ENCODE measurements around the gene TEN1. TPM values are rescaled to one million over a fixed set of nuclear protein-coding genes. Genes with fewer than 3 reads are reported as not detected.

TEN1 gene
- total RNA-seq, 1 experiment from 2014 or later: 19.3 TPM

DNA sequence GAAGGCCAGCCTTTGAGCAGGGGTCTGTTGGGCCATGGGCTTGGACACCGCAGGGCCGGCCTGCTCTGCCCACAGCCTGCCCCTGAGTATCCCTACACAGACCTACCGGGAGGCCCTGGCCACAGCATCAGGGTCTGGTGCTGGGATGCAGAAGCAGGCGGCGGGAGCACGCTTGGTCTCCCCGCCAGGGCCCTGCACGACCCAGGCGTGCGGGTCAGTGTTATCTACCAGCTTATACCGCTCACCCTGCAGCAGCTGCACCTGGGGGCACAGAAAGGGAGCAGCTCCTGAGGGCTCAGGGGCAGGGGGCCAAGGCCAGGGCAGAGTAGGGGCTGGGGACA lies 39.3 kb downstream of the TEN1 start:
- Mint-ChIP-seq H3K4me1 (peaks cover 3 to 9% of the 10 kb centered on the region in 2 experiments), H3K36me3 (ENCODE audit: insufficient read depth in 1 of 3, low read depth in 3 of 3) (no peaks in the 10 kb centered on the region; a peak in 1 of 7 replicates), H3K9me3 (no peaks in the 10 kb centered on the region), H3K4me3 (no peak overlapping the region), H3K27ac (no peak overlapping the region), H3K27me3 (ENCODE audit: low read depth) (peaks cover 9% of the 10 kb centered on the region)
- Histone ChIP-seq H3K9me3 (ENCODE audit: control insufficient read depth, low read depth, low read length) (no peaks in the 10 kb centered on the region), H3K9ac (ENCODE audit: extremely low read depth, insufficient read length, low read length) (no peak overlapping the region), H3K79me2 (ENCODE audit: insufficient read depth, low read length) (no peaks in the 10 kb centered on the region), H3K14ac (ENCODE audit: insufficient read depth, low read length) (no peak overlapping the region), H3K27ac (ENCODE audit: insufficient read length, low read depth, low read length) (no peak overlapping the region), H2AFZ (ENCODE audit: low read length) (no peak overlapping the region), H3K79me1 (ENCODE audit: insufficient read depth, low read depth, low read length, poor library complexity, severe bottlenecking) (no peaks in the 10 kb centered on the region), H4K5ac (ENCODE audit: insufficient read length, low read depth, low read length) (no peak overlapping the region), H4K91ac (ENCODE audit: insufficient read length, low read depth, low read length) (no peak overlapping the region), H2BK12ac (ENCODE audit: insufficient read length, low read depth, low read length) (no peak overlapping the region), H3K23me2 (ENCODE audit: insufficient read length, low read depth, low read length, poor library complexity, severe bottlenecking) (no peaks in the 10 kb centered on the region), H3K18ac (ENCODE audit: insufficient read length, low read depth, low read length) (no peak overlapping the region), H4K20me1 (ENCODE audit: control insufficient read depth, insufficient read depth, insufficient read length) (no peaks in the 10 kb centered on the region), H2AK5ac (ENCODE audit: insufficient read length, low read length) (no peak overlapping the region), H3K4me1 (ENCODE audit: insufficient read depth, low read length) (no peaks in the 10 kb centered on the region), H2BK15ac (ENCODE audit: low read depth, low read length) (no peak overlapping the region), H2BK20ac (ENCODE audit: low read depth, low read length, poor library complexity, severe bottlenecking) (no peak overlapping the region), H3K56ac (ENCODE audit: insufficient read length, low read depth, low read length) (no peak overlapping the region), H3K23ac (ENCODE audit: insufficient read length, low read depth, low read length) (no peak overlapping the region), H3K4me2 (ENCODE audit: insufficient read depth, insufficient read length, low read length) (no peak overlapping the region), H3K27me3 (ENCODE audit: insufficient read depth, low read length) (no peaks in the 10 kb centered on the region), H4K8ac (replicated peaks; ENCODE audit: insufficient read length, low read depth, low read length) (no peak overlapping the region), H2BK5ac (ENCODE audit: insufficient read length, low read length) (no peak overlapping the region), H3T11ph (ENCODE audit: low read length) (no peak overlapping the region), H2BK120ac (ENCODE audit: low read depth, low read length, poor library complexity, severe bottlenecking) (no peak overlapping the region), H3K4ac (ENCODE audit: low read depth, low read length) (no peak overlapping the region)
- no peak for DNase-seq
- WGBS (ENCODE audit: extremely low coverage, insufficient read length, low lambda C conversion rate): no CpG with 5 or more reads among the region's 11 CpGs
- TF ChIP-seq, protein P1, sequence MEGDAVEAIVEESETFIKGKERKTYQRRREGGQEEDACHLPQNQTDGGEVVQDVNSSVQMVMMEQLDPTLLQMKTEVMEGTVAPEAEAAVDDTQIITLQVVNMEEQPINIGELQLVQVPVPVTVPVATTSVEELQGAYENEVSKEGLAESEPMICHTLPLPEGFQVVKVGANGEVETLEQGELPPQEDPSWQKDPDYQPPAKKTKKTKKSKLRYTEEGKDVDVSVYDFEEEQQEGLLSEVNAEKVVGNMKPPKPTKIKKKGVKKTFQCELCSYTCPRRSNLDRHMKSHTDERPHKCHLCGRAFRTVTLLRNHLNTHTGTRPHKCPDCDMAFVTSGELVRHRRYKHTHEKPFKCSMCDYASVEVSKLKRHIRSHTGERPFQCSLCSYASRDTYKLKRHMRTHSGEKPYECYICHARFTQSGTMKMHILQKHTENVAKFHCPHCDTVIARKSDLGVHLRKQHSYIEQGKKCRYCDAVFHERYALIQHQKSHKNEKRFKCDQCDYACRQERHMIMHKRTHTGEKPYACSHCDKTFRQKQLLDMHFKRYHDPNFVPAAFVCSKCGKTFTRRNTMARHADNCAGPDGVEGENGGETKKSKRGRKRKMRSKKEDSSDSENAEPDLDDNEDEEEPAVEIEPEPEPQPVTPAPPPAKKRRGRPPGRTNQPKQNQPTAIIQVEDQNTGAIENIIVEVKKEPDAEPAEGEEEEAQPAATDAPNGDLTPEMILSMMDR (conservative IDR thresholded peaks at IDR 0.05): no peak

Measured in H9 (cell line).